GM19452 (cell line): Measurements from ENCODE around the gene ANAPC1.
"Not testable (repeated sequence)": the region's sequence is repeated elsewhere in the genome, so short reads cannot be mapped to it uniquely, and the experiment has no call there.

Experiments
- ATAC-seq: cut with Tn5 transposase; IDR thresholded peaks from one replicate; pipeline ENCODE4 v1.9.1; 2021; ENCODE audit not compliant: unreplicated experiment

ANAPC1 gene

DNA sequence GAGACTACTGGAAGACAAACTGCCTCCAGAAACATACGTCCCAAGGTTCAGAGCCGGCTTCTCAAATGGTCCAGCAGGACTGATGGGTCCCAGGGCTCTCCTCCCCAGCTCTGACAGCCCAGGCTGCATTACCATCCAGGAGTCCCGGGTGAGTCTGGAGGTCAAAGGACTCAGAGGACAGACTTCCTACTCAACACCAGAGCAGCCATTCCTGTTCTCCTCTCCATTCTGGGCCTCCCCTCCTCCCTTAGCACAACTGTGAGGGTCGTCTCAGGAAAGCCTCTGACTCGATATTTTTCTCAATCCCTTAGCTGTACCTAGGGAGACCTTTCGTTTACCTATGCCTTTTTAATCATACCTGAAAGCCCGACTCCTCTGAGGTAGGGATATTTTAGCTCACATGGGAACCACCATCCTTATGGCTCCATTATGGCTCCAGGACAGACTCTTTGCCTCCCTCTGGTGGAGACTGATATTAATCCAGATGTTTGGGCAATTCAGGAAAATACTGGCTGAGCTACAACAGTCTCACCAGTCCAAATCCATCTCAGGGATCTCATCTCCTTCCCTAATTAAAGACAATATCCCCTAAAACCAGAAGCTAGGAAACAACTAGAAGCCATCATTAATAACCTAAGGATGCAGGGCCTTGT, 70.9 kb downstream of the ANAPC1 start:
- ATAC-seq, result not testable (repeated sequence)

DNA sequence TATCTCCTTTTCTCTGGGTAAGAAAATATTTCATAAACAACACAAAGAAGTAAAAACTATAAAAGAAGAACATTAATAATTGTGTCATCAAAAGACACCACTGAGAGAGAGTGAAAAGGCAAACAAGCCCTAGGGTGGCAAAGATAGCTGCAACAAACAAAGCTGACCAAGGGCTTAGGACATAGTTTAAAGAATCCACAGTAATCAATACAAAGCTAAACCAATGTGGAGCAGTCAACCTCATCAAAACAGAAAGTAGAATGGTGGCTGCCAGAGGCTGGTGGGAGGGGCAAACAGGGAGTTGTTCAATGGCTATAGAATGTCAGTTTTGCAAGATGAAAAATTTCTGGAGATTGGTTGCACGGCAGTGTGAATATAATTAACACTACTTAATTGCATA, 93.4 kb downstream of the ANAPC1 start:
- ATAC-seq, result not testable (repeated sequence)

DNA sequence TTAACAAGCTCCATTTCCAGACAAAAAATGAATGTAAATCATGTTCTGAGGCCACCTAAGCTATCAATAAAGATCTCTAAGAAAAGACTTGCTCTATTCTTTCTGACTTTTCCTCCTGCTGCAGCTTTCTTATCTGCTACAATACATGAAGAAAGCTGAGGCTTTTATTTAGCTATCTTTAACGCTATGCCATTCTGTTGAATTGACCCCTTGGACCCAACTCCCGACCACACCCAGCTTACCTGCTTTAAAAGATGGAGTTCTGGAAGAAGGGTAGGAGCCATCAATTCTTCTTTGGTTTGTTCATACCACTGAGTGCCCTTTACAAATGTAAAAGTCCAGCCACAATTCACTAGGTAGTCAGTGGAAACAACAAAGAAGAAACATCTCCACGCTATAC, 99.9 kb downstream of the ANAPC1 start:
- not testable (repeated sequence) for ATAC-seq

DNA sequence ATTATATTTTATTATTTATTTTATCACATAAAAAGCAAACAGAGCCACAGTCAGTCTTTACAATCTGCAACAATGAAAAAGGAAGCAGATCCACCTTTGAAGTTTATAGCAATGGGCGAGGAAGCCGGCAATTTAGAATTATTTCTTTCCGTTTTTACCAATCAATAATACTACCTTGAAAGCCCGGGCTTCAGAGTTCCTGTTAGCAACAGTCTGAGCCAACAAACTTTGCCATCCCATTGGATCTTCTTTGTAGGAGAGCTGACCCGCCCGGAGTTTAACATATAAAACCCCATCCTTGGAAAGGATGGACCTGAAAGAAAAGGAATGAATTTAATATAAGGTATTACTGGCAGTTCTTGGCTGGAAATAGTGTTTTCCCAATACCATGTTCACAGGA, 101.8 kb downstream of the ANAPC1 start:
- not testable (repeated sequence) for ATAC-seq

DNA sequence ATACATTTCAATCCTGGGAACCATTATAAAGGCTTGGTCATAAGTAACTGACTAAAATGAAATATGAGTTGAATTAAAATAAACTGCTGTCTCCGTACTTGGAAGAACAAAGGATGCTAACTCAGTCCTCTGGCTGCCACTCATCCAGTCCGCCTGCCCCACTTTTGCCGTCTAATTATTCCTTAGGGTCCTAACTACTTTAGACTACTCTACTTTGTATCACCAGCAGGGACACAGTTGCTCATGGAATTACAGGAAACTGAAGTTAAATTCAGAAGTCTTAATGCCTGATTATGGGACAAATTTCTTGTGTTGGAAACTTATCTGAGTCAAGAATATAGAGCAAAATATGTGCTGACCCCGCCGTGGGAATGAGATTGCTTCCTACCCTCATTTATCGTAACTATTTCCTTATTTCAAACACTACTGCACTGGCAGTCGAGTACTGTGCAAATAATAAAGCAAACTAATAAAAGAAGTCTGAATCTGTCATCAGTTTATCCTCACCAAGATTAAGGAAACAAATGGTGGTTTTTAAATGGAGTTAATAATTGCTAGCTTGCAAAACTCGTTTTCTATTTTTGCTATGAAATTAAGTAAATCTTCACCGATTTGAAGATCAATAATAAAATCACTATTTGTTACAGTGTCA, 102.4 kb downstream of the ANAPC1 start:
- ATAC-seq, result not testable (repeated sequence)

- ATAC-seq, result not testable (repeated sequence)
These were observed 106.8 kb downstream of the ANAPC1 start for GRCh38 chr2:111777155-111777554.

DNA sequence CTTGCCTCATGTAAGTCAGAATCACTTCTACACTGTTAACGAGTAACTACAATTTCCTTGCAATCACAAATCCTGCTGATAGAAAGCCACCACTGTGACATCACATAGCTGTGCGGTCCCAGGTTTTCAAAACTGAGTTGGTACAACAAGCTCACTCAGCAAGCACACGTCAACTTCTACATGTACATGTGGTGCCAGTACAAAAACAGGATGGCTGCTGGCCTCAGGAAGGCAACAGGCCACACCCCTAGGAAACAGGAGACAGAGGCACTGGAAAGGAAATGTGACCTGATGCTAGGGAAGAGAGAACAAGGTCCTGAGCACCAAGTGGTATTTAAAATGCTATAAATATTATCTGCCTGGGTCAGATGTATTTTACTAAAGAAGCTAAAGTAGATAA, 107.7 kb downstream of the ANAPC1 start:
- ATAC-seq, result not testable (repeated sequence)

GRCh38 chr2:111772180-111772579, 111.8 kb downstream of the ANAPC1 start:
- not testable (repeated sequence) for ATAC-seq

DNA sequence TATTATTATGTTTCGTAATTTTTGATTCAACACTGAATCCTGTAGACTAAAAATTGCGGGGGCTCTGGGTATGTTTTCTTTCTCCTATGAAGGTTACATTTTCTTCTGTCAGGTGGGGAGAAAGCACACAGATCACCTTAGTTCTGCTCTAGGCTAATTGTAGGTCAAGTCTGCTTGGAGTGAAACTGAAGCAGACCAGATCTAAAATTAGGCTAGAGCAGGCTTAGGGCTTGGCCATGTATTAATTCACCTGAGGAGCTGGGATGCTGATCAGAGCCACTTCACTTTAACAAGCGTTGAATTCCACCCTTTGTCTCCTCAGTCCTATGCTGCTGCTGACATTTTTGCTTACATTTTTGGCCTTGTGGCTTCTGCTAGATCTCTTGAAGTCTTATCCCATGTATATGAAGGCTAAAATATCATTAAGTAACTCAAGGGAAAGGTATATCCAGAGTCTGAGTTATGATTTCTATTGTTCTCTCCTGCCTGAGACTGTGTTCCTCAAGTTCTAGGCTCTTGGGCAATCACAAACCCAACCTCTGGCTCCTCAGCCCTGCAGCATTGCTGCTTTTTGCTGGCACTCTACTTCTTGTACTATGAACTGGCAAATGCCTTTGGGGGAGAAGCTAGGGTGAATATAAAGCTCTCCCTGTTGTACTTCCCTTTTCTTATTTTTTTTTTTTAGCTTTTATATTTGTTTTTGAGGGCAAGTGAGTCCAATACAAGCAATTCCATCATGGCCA, 112.9 kb downstream of the ANAPC1 start:
- ATAC-seq, result not testable (repeated sequence)

DNA sequence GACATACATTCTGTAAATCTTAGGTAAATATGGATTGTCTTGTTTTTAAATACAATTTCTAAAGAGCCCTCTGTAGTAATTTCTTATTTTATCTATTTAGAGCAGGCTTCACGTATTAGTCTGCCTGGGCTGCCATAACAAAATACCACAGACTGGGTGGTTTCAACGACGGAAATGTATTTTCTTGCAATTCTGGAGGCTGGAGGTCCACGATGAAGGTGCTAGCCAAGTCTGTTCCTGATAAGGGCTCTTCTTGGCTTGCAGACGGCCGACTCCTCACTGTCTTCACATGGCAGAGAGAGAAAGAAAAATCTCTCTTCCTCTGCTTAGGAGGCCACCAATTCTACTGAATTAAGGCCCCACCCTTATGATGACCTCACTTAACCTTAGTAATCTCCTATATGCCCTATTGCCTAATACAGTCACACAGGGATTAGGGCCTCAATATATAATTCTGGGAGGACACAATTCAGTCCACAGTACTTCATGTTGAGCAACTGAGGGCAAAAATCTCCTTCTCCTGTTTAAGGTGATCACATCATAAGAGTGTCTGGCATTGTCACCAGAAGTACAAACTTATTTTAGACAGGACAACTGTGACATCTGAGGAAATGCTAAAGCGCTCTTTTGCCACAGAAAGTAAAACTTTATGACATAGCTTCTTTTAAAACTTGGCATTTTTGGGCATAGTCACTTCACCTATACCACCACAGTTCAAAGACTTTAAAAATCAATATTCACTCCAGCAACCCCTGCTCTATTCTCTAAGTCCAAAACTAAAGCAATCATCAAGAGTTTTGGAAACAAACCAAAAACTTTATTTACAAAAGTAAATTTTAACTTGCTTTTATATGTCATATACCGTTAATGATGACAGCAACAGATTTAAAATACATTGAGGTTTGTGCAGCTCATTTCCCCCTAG, 115.5 kb downstream of the ANAPC1 start:
- not testable (repeated sequence) for ATAC-seq

- not testable (repeated sequence) for ATAC-seq
These were observed 116.9 kb downstream of the ANAPC1 start for GRCh38 chr2:111767087-111767486.

- not testable (repeated sequence) for ATAC-seq
These were observed 117.7 kb downstream of the ANAPC1 start for GRCh38 chr2:111766295-111766694.

DNA sequence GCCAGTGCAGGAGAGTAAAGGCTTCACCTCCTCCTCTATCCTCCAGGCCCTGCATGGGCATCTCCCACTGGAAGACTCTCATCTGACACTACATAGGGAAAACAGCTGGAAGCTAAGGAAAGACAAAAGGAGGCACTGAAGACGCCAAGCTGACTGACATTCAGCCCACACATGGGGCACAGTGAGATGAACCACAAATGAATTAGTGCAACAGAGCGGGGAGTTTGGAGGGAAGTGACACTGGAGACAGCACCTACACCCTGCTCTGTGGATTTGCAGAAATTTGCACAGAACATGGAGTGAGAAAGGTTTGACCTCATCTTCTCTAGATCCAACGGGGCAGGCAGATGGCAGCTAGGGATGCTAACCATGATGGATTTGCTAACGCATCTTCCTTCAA, 119.8 kb downstream of the ANAPC1 start:
- not testable (repeated sequence) for ATAC-seq

DNA sequence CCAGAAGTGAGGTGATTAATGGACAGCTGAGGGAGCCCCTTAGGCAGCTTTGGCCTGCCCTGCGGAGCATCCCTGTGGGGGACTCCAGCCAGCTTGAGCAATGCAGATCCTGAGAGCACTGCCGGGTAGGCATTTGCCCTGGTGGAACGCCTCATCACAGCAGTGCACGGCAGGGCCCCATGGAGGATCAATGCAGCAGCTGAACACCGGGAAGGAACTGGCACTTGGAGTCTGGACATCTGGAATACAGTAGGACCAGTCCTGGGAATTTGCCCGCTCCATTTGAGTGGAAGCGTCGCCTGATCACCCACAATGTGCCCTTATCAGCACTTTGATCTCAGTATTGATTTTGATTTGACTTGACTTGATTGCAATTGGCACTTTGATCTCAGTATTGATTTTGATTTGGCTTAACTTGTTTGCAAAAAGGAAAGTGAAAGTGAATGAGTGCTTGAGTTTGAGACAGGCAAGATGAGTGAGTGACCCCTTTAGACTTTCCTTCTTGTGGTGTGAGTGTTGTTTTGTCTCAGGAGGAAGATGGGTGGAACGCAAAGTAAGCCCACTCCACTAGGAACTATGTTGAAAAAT, 123.2 kb downstream of the ANAPC1 start:
- not testable (repeated sequence) for ATAC-seq

DNA sequence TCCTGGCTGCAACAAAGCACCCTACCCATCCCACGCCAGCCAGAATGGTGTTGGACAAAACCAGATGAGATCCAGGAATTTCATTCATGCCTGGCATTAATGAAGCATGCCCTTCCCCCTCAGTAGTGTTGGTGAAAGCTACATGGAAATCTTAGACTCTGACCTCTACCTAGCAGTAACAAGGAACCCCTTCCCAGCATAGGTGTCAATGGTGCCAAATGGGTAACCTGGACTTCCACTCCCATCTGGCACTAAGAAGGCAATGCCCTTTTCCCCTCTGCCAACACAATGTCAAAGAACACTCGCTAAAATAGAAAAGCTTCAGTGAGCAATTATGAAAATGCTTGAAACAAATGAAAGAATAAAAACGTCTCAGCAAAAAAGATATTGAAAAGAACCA, 131.5 kb downstream of the ANAPC1 start:
- not testable (repeated sequence) for ATAC-seq

DNA sequence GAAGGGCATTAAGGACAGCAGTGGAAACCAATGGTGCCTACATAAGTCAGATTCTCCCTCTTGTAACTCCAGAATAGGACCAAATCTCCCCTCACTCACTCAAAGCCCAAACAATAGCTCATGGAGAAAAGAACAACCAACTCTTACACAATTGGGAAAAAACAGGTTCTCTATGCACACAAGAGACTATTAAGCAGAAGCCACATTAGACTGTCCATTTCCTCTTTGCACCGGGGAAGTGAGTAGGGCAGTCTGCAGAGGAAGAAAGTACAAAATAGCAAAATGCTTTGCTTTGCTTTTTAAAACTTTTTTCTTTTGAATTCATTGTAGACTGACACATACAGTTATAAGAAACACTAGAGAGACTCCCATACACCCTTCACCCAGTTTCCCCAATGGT, 133.4 kb downstream of the ANAPC1 start:
- not testable (repeated sequence) for ATAC-seq

GRCh38 chr2:111748429-111748828, 135.6 kb downstream of the ANAPC1 start:
- not testable (repeated sequence) for ATAC-seq

DNA sequence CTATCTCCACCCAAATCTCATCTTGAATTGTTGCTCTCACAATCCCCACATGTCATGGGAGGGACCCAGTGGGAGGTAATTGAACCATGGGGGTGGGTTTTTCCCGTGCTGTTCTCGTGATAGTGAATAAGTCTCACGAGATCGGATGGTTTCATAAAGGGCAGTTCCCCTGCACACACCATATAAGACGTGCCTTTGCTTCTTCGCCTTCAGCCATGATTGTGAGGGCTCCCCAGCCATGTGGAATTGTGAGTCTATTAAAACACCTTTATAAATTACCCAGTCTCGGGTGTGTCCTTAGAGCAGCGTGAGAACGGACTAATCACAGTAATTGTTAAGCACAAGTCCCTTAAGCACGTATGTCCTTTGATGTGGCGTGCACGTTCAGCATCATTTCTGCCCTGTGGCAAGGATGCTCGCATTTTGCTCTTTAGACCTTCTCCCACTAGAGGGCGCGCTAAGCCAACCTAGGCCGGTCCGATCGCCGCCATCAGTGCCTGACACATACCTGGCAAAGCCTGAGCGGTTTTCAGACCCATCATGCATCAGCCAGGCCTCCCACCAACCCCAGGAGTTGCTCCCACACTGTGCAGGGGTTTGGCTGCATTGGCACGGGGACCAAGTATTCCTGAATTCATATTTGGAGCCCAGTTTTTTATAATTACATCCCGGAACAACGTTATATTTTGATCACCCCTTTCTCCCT, 136.4 kb downstream of the ANAPC1 start:
- peak; percentile 63 for ATAC-seq

DNA sequence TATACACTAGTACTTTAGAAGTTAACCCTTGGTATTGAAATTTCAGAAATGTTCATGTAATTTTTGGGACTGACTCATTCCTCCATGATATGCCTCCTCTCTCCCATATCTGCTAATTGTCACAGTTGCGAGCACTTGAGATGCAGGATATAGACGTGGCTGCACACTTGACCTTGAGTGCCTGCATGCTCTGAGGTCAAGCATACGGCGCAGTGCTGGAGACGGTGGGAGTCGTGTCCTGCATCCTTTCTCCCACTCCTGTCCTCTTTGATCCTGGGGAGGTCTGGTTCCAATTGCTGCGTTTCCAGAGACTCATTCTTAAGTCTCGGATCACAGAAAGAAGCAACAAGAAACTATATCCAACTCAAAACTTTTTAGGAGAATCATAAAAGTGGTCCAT, 139.2 kb downstream of the ANAPC1 start:
- ATAC-seq, result not testable (repeated sequence)

GRCh38 chr2:111741517-111741916, 142.5 kb downstream of the ANAPC1 start:
- not testable (repeated sequence) for ATAC-seq
